ENCODE data around the gene LNPEP. TPM values are rescaled to one million over a fixed set of nuclear protein-coding genes. Genes with fewer than 3 reads are reported as not detected.

Gene LNPEP
- total RNA-seq, 2 experiments from 2014 or later: 100 to 106 TPM

- H3K4me1 Mint-ChIP-seq: peaks cover 5% of the 10 kb centered on the region
- H3K36me3 Mint-ChIP-seq: peaks cover 10% of the 10 kb centered on the region
- H3K27ac Mint-ChIP-seq: no peak overlapping the region
- H3K4me3 Mint-ChIP-seq: no peak overlapping the region
- ATAC-seq (ENCODE audit: low read depth): no peak
- peaks cover 8% of the 10 kb centered on the region for H3K27me3 Mint-ChIP-seq
- POLR2A ChIA-PET: interaction anchor here (0.7 kb wide), 1 partner anchor 117 kb away, joined by 3 read pairs; no protein-coding TSS in a partner anchor
- no peak for DNase-seq
- no peaks in the 10 kb centered on the region for H3K9me3 Mint-ChIP-seq
These were observed 105.4 kb downstream of the LNPEP start for GRCh38 chr5:97041239-97041638.

- peaks cover 4% of the 10 kb centered on the region for H3K36me3 Mint-ChIP-seq
- no peak overlapping the region for H3K27ac Mint-ChIP-seq
- no peak overlapping the region for H3K4me3 Mint-ChIP-seq
- no peaks in the 10 kb centered on the region for H3K9me3 Mint-ChIP-seq
- no peak for ATAC-seq (ENCODE audit: low read depth)
- DNase-seq: no peak
- H3K4me1 Mint-ChIP-seq: peaks cover 1% of the 10 kb centered on the region
- H3K27me3 Mint-ChIP-seq: peaks cover 9% of the 10 kb centered on the region
- POLR2A ChIA-PET: no interaction called here
These were observed 107.1 kb downstream of the LNPEP start for GRCh38 chr5:97042996-97043395.

DNA sequence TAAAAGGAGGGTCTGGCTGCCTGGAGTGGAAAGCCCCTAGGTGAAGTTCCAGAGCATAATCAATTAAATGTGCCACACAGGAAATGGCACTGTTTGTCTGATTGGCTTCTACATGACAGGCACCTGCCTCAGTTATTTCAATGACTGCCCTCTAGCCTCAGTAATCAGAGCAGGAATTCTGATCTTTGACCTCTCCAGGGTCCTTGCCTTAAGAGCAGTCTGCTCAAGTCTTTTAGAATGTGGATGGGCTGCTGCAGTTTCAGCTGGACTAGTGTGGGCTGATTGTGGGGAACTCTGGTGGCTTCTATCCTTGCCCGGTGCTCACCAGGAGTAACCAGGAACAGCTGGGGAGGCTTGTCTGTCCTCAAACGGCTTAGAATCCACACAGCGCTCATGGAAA is 107.6 kb downstream of the LNPEP start:
- Mint-ChIP-seq H3K27ac (no peak overlapping the region), H3K4me1 (peaks cover 1% of the 10 kb centered on the region), H3K4me3 (no peak overlapping the region), H3K27me3 (peaks cover 11% of the 10 kb centered on the region), H3K36me3 (peaks cover 4% of the 10 kb centered on the region), H3K9me3 (no peaks in the 10 kb centered on the region)
- DNase-seq: no peak
- POLR2A ChIA-PET: no interaction called here
- ATAC-seq (ENCODE audit: low read depth): no peak

GRCh38 chr5:97044052-97044451 is 108.2 kb downstream of the LNPEP start:
- no peaks in the 10 kb centered on the region for H3K9me3 Mint-ChIP-seq
- POLR2A ChIA-PET: no interaction called here
- peaks cover 11% of the 10 kb centered on the region for H3K27me3 Mint-ChIP-seq
- H3K4me3 Mint-ChIP-seq: no peak overlapping the region
- ATAC-seq (ENCODE audit: low read depth) (no peak), DNase-seq (no peak)
- H3K4me1 Mint-ChIP-seq: peaks cover 1% of the 10 kb centered on the region
- no peak overlapping the region for H3K27ac Mint-ChIP-seq
- peaks cover 2% of the 10 kb centered on the region for H3K36me3 Mint-ChIP-seq

DNA sequence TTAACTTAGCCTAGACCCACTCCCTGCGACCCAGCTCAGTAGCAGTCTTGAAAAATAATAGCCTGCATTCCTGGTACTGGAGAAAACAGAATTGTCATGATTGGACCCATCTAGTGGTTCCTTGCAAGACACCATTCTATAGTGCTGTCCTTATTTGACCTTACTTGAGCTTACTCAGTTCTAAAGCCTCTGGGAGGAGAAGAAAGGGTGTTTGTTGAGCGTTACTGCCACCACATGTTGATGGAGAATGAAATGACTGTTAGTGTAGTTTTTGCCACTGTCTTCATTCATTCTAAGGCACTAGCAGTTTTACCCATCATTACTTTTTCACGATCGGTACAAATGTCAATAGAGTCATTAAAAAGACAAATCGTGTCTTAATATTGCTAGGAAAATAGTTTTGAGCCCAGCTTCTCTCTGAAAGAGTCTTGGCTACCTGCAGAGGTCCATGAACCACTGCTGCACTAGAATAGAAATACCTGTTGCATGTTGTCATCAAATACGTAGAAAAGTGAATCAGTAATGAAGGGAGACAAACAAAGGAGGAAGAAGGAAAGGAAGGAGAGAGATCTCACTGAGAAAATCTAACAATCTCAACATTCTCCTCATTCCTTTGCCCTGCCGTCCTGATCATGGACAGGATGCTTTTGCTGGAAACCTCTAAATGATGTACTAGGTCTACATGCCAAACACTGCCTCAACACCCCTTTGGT is 110.5 kb downstream of the LNPEP start:
- H3K4me1 Mint-ChIP-seq: peaks cover 7% of the 10 kb centered on the region
- POLR2A ChIA-PET: no interaction called here

DNA sequence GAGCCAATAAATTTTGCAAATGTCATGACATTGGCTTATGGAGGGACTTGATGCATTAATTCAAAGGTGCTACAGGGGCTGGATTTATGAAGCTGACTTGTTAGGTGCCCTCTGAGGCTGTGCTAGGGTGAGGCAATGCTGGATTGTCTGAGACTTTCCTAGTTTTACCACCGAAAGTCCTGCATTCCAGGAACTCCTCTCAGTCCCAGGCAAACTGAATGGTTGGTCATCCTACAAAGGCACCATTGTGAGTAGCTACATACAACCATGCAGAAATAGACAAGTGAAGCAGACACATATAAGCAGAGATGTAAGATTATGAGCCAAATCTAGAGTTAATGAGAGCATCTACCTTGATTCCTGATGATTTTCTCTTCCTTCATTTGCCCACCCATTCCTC is 111.2 kb downstream of the LNPEP start:
- Mint-ChIP-seq H3K4me3 (no peak overlapping the region), H3K4me1 (peaks cover 11% of the 10 kb centered on the region), H3K27ac (no peak overlapping the region), H3K36me3 (peaks cover 2% of the 10 kb centered on the region), H3K27me3 (peaks cover 21% of the 10 kb centered on the region), H3K9me3 (peaks cover 7% of the 10 kb centered on the region)
- POLR2A ChIA-PET: no interaction called here
- DNase-seq (no peak), ATAC-seq (ENCODE audit: low read depth) (no peak)

More for the DNA sequence above, 110.5 kb downstream of the LNPEP start:
- ATAC-seq (ENCODE audit: low read depth) (no peak), DNase-seq (no peak)
- Mint-ChIP-seq H3K27me3 (peaks cover 17% of the 10 kb centered on the region), H3K9me3 (peaks cover 7% of the 10 kb centered on the region), H3K27ac (no peak overlapping the region), H3K36me3 (peaks cover 2% of the 10 kb centered on the region), H3K4me3 (no peak overlapping the region)

DNA sequence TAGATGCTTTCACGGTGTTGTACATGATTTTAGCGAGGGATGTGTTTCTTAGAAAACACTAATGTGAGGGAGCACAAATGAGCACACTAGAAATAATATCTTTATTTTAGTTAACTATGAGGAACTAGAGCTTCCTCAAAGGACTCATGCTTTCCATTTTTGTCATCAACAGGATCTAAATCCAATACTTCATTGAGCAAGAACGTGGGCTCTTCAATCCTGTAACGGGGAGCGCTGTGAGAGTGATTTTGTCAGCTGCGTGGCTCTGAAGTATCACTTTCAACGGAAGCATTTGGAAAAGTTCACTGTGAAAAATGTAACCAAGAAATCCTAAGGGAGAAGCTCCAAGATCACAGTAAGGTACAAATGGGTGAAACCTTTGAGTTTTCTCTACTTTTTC is 113.3 kb downstream of the LNPEP start:
- H3K4me3 Mint-ChIP-seq: no peak overlapping the region
- peaks cover 2% of the 10 kb centered on the region for H3K36me3 Mint-ChIP-seq
- POLR2A ChIA-PET: no interaction called here
- H3K27me3 Mint-ChIP-seq: peaks cover 31% of the 10 kb centered on the region
- no peak overlapping the region for H3K27ac Mint-ChIP-seq
- no peak for ATAC-seq (ENCODE audit: low read depth)
- no peak for DNase-seq
- H3K4me1 Mint-ChIP-seq: peaks cover 9% of the 10 kb centered on the region
- H3K9me3 Mint-ChIP-seq: peaks cover 9% of the 10 kb centered on the region

DNA sequence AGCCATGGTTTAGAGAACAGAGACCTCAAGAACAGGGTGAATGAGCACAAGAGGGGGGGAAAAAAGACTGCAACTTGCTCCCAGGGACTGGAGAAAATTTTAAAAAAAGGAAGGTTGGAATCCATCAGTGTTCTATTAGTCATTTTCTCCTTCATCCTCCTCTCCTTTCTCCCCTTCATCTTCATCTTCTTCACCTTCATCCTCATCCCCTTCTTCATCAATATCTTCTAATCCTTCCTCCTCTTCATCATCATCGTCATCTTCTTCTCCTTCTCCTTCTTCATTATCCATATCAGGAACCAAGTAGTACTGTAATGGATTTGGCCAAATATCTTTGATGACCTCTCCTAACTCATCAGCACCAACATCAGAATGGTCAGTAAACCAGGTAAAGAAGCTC is 120.4 kb downstream of the LNPEP start:
- Mint-ChIP-seq H3K27me3 (peaks cover 15% of the 10 kb centered on the region), H3K27ac (no peak overlapping the region), H3K4me3 (no peak overlapping the region), H3K9me3 (peaks cover 7% of the 10 kb centered on the region), H3K36me3 (peaks cover 2% of the 10 kb centered on the region), H3K4me1 (peaks cover 6% of the 10 kb centered on the region)
- POLR2A ChIA-PET: no interaction called here
- DNase-seq: no peak
- no peak for ATAC-seq (ENCODE audit: low read depth)

DNA sequence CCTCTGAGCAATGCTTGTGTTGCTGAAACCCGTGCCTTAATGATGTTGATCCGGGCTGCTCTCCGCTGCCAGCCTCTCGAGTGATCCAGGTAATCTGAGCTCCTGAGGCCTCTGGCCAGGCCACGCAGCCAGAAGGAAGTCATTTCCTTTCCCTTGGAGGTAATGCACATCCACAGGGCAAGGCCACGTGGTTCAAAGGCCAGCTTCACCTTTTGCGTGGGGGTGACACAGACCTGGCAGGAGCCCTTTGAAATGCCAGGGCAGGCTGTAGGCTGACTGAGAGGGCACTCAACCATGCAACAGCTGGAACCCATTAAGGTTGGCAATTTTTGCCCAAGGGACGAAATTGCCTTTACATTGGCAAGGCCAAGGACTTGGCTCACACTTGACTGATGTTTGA is 126.2 kb downstream of the LNPEP start:
- Mint-ChIP-seq H3K27me3 (peaks cover 14% of the 10 kb centered on the region), H3K4me3 (no peak overlapping the region), H3K9me3 (peaks cover 2% of the 10 kb centered on the region), H3K4me1 (peaks cover 3% of the 10 kb centered on the region), H3K27ac (no peak overlapping the region), H3K36me3 (peaks cover under 1% of the 10 kb centered on the region)
- POLR2A ChIA-PET: no interaction called here
- ATAC-seq (ENCODE audit: low read depth) (no peak), DNase-seq (no peak)

DNA sequence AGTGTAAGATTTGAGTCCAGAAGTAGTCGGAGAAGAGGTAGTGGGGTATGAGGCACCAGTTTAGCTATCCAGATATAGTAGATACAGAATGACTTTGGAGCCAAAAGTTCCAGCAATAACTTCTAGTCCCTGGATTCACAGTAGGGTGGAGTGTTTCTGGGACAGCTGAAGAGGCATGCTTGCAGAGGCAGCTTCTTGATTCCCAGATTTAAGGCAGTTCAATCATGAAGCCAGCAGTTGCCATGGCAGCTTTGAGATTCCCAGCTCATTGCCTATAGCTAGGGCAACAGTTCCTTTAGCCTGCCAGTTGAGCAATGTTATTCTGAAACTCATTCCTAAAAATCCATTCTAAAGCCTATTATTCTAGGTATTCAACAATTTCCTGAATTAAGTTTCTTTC is 127.4 kb downstream of the LNPEP start:
- no peak overlapping the region for H3K4me3 Mint-ChIP-seq
- peaks cover 2% of the 10 kb centered on the region for H3K9me3 Mint-ChIP-seq
- H3K36me3 Mint-ChIP-seq: no peaks in the 10 kb centered on the region
- peaks cover 4% of the 10 kb centered on the region for H3K4me1 Mint-ChIP-seq
- peaks cover 14% of the 10 kb centered on the region for H3K27me3 Mint-ChIP-seq
- DNase-seq (no peak), ATAC-seq (ENCODE audit: low read depth) (no peak)
- POLR2A ChIA-PET: no interaction called here
- no peak overlapping the region for H3K27ac Mint-ChIP-seq

DNA sequence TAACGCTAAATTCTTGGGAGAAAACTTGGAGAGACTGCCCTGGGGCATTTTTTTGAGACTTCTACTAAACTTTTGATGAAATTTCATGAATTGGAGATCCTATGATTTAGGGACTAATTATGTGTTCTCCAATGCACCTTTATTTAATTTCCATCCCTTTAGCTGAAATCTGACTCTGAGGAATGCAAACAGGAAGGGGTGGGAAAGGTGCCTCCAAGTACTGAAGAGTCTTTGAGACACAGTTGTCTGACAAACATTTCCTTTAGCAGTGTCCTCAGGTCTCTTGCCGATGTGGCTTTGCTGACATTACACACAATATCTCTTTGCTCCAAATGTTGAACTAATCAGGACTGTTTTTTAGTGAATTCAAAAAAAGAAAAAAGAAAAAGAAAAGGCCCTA is 129.6 kb downstream of the LNPEP start:
- ATAC-seq (ENCODE audit: low read depth): no peak
- Mint-ChIP-seq H3K36me3 (no peaks in the 10 kb centered on the region), H3K4me3 (no peak overlapping the region), H3K4me1 (peaks cover 6% of the 10 kb centered on the region), H3K27me3 (peaks cover 16% of the 10 kb centered on the region), H3K9me3 (no peaks in the 10 kb centered on the region), H3K27ac (no peak overlapping the region)
- POLR2A ChIA-PET: no interaction called here
- no peak for DNase-seq

DNA sequence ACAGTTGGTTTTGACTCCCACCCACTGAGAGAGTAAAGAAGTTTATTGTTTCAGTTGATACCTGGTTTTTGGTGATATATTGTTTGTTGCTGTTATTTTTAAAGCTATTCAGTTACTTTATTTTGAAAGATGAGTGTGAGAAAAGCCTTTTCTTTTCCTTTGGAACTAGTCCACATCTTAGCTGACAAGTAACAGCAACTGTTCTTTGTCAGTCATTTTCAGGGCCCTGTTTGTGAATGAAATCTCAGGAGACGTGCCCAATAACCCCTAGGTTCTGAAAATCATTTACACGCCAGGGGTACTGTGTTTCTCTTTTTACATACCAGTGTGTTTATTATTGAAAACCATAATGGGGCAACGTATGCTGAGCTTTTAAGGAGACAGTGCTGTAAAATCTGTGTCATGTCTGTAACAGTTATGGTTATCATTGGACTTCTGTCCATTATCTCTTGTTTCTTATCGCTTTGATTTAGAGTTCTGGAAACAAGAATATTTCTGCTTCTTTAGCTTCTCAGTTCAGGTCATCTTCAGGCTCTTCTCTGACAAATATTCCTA is 131.5 kb downstream of the LNPEP start:
- H3K9me3 Mint-ChIP-seq: no peaks in the 10 kb centered on the region
- peaks cover 16% of the 10 kb centered on the region for H3K27me3 Mint-ChIP-seq
- ATAC-seq (ENCODE audit: low read depth): no peak
- DNase-seq: no peak
- H3K36me3 Mint-ChIP-seq: no peaks in the 10 kb centered on the region
- POLR2A ChIA-PET: no interaction called here
- no peak overlapping the region for H3K27ac Mint-ChIP-seq
- no peak overlapping the region for H3K4me3 Mint-ChIP-seq
- H3K4me1 Mint-ChIP-seq: peaks cover 6% of the 10 kb centered on the region

DNA sequence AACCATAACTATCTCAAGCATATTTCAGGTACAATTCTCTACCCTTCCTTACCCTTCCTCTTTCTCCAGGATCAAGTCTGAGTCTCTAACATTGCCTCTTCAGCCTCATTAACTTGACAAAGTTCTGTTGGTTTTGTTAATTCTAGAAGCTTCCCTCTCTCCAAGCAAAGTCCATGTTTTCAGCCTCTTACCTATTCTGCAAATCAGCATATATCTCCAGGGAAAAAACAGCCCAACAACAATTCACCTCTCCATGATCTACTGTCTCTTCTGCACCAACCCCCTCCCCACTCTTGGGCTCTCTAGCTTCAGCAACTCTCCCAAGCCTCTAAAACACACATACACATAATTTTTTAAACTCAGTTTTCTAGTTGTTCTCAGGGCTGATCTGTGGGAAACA is 134.4 kb downstream of the LNPEP start:
- Mint-ChIP-seq H3K4me3 (no peak overlapping the region), H3K27ac (no peak overlapping the region), H3K27me3 (peaks cover 19% of the 10 kb centered on the region), H3K36me3 (no peaks in the 10 kb centered on the region), H3K4me1 (peaks cover 7% of the 10 kb centered on the region), H3K9me3 (no peaks in the 10 kb centered on the region)
- POLR2A ChIA-PET: no interaction called here
- no peak for DNase-seq
- ATAC-seq (ENCODE audit: low read depth): no peak

DNA sequence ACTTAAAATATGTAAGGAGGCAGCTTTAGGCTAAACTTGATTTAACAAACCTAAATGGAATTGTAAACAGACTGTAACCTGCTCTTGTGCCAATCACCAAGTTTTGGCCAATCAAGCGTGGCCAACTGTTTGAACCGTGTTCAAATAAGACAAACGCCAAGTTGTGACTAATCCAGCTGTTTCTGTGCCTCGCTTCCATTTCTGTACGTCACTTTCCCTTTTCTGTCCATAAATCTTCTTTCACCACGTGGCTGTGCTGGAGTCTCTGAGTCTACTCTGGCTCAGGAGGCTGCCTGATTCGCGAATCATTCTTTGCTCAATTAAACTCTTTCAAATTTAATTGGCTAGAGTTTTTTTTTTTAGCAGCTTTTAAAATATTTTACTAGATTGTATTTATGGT is 135.2 kb downstream of the LNPEP start:
- Mint-ChIP-seq H3K36me3 (no peaks in the 10 kb centered on the region), H3K27me3 (peaks cover 13% of the 10 kb centered on the region), H3K27ac (no peak overlapping the region)

More for the DNA sequence above, 135.2 kb downstream of the LNPEP start:
- Mint-ChIP-seq H3K4me1 (peaks cover 7% of the 10 kb centered on the region), H3K4me3 (no peak overlapping the region), H3K9me3 (no peaks in the 10 kb centered on the region)
- POLR2A ChIA-PET: interaction anchor here (0.6 kb wide), 1 partner anchor 23 kb away, joined by 3 read pairs; no protein-coding TSS in a partner anchor
- ATAC-seq (ENCODE audit: low read depth) (no peak), DNase-seq (no peak)
